GM18951 (cell line): ENCODE measurements around the gene MTAP.
"Not testable (repeated sequence)": the region's sequence is repeated elsewhere in the genome, so short reads cannot be mapped to it uniquely, and the experiment has no call there.

Source experiments
- POLR2A ChIP-seq: IDR thresholded peaks from 4 replicates; pipeline ENCODE4 v1.6.1; 2011; ENCODE audit warnings: mild to moderate bottlenecking; ENCODE audit not compliant: insufficient read length, insufficient read depth; ENCODE audit errors: extremely low read depth
- in situ Hi-C: fragments of 300-500 bp; cut with MboI; formaldehyde crosslinking; loops from one replicate; pipeline ENCODE4 v1.12.0; 2022; ENCODE audit warnings: low sequenced_read_pairs, mixed read lengths, inconsistent platforms; ENCODE audit not compliant: unreplicated experiment

Gene MTAP

GRCh38 chr9:21935631-21936030 is 133.2 kb downstream of the MTAP start:
- in situ Hi-C loops: no loop called here
- no peak for TF ChIP-seq POLR2A

DNA sequence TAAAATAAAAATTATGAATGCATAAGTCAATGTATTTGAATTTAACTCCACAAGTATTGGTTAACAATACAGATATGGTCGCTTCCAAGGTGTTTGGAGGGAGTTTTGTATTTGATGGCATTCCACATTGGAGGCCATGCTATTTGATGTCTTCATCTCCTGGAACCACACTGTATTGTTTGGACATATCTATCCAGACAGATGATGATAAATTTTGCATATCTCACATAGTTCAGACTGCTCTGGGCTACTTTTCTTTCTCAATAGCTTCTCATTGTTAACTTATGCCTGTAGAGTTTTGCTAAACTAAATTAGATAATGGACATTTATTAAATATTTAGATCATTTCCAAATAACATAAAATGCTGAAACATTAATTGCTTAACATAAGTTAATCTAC is 133.7 kb downstream of the MTAP start:
- in situ Hi-C loops: no loop called here
- no peak for TF ChIP-seq POLR2A

DNA sequence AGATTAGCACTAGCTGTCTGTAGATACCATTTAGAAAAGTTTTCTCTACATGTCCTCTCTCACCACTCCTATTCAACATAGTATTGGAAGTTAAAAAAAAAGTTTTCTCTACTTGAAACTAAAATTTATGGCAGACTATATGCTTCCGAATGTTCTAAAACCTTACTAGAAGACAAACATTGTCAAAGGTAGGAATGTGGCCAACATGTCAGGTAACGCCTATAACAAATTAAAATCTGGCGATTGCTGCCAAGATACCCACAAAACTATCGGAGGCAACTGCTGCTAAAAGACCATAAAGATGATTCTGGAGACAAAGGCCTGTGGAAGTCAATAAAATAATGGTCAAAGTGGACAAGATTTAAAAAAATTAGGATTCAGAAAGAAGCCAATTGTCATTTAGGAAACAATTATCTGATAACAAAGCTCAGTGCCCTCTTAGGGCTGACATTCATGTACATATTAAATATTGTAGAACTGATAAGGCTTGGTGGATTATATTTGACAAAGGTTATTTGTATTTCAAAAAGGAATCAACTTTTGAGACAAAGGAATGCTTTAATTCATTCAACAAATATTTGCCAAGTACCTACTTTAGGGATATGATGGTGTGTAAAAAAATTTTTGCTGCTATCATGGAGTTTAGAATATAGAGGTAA is 139.0 kb downstream of the MTAP start:
- in situ Hi-C loops: no loop called here
- no peak for TF ChIP-seq POLR2A

DNA sequence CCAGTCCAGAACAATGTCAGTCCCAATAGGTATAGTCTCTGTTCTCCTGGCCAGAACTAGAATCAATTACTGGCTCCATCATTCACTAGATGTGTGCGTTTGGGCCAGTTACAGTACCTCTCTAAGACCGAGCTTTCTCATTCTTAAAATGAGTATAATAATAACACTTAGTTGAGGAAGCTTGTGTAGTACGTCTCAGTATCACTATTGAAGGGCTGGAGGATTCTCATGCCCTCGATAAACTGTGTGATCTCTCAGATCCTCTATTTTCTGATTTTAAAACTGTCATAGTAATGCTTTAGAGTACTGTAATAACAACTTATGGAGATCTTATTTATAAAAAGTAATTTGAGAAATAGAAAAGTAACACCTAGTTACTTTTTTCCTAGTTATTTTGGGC is 141.0 kb downstream of the MTAP start:
- TF ChIP-seq POLR2A: no peak
- in situ Hi-C loops: no loop called here

GRCh38 chr9:21945606-21946005 is 143.2 kb downstream of the MTAP start:
- no peak for TF ChIP-seq POLR2A
- in situ Hi-C loops: no loop called here

GRCh38 chr9:21958833-21959232 is 156.4 kb downstream of the MTAP start:
- no peak for TF ChIP-seq POLR2A
- in situ Hi-C loops: no loop called here

- in situ Hi-C loops: not testable (repeated sequence)
These were observed 156.8 kb downstream of the MTAP start for GRCh38 chr9:21959268-21959667.

- TF ChIP-seq POLR2A: no peak
- in situ Hi-C loops: no loop called here
These were observed 159.1 kb downstream of the MTAP start for GRCh38 chr9:21961569-21961968.

DNA sequence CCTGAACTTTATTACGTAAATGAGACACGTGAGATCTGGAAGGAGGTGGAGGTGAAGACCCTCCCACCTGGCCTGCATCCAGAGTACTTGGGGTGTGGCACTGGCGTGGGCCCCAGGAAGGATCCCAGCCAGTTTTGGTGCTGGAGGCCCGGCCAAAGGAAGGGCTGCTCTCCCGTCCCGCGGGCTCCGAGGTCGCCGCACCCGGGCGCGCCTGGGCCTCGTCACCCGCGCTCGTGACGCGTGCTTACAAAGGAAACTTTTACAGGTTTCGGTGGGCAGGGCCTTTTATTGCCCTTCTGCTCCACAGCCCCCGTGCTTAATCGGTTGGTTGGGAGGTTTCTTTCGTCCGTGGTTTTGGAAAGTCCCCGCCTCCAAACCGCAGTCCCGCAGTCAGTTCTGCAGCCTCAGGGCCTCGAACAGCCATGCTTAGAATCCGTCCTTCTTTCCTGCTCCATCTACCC is 162.5 kb downstream of the MTAP start:
- in situ Hi-C loops: no loop called here
- no peak for TF ChIP-seq POLR2A

DNA sequence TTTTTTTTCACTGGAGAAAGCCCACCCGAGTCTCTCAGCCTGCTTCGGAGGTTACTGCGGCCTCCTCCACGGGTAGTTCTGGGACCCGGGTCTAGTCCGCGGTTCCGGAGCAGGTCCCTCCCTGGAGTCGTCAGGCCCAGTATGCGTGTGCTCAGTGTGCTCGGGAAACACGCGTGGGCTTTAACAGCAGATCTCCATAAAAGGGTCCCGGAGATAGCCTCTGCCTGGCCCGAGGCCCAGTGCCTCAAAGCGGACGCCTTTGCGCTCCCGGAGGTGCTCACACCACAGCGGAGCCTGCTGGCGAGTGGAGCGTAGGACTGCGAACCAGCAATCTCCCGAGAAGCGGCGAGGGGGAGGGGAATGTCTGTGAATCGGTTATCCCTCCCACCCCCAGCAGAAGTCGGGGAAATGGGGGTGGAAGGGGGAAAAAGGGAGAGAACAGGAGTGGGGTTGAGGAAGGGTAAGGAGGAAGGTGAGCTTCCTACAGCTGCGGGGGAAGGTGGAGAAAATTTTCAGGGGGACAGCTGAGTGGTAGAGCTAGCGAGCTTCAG is 163.0 kb downstream of the MTAP start:
- in situ Hi-C loops: no loop called here

GRCh38 chr9:21966140-21966851 is 163.9 kb downstream of the MTAP start:
- no peak for TF ChIP-seq POLR2A
- in situ Hi-C loops: no loop called here

More for the DNA sequence above, 163.0 kb downstream of the MTAP start:
- no peak for TF ChIP-seq POLR2A

GRCh38 chr9:21967169-21967568 is 164.7 kb downstream of the MTAP start:
- no peak for TF ChIP-seq POLR2A
- in situ Hi-C loops: no loop called here

- in situ Hi-C loops: no loop called here
These were observed 165.3 kb downstream of the MTAP start for GRCh38 chr9:21967702-21968101.

More at GRCh38 chr9:21967702-21968101, 165.3 kb downstream of the MTAP start:
- no peak for TF ChIP-seq POLR2A
